Measurements from ENCODE around the gene DNAI4.
"Not testable (repeated sequence)": the region's sequence is repeated elsewhere in the genome, so short reads cannot be mapped to it uniquely, and the experiment has no call there.

Gene DNAI4

DNA sequence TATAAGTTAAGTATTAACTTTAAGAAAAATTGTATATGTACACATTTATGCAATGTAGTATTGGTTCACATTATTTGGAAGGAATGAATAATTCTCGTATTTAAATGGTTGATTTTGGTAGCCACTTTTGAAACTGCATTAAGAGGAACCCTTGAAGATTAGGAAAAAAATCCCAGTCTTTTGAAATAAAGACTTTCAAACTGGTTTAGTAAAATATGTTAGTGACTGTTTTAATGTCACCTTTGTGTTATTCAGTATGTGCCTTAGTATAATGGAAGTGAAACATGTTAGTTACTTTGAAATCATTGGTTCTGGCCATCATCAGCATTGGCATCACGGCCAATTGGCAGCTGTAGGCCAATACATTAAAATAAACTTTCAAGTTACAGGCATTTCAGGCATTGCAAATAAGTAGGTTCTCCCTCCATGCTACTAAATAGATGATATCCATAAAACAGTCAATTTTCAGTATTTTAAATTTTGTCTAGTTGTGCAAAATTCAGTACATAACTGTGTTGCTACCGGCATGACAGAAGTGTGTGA is 4.6 kb upstream of the DNAI4 start:
- DNase-seq: peak; percentile 27

DNA sequence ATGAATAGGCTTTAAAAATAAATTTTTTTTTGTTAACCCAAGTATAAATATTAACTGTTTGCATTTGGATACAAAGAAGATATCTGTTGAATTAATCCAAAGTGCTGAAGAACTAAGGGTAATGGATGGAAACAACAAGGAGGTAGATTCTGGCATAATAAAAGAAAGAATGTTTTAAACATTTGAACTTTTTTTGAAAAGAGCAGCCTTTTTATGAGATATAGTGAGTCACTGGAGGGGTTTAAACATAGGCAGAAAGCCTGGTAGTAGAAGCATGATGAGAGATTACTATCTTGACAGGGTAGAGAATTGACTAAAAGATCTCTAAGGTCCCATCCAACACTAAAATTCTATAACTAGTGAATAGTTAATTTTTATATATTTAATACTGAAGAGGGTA is 2.9 kb upstream of the DNAI4 start:
- no peak for DNase-seq

DNA sequence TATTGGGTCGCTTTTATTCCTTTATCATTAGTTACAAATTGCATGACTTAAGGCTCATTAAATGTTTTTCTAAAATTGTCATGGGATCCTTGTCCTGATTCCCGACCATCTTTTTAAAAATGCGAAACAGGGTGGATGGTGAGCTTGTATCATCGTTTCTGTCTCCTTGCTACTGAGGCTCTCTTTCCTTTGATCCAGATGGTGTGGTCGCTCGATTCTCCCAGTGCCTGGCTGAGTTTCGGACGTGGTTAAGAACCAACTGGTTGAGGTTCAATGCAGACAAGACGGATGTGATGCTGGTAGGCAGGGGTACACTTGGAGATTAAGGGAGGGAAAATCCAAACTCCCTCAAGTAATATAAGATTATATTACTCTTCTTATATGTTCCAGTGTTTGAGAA is 1.3 kb upstream of the DNAI4 start:
- DNase-seq: no peak

- DNase-seq: no peak
Measured at GRCh38 chr1:66925558-66925910, 878 bp upstream of the DNAI4 start.

- no peak for DNase-seq
Measured at GRCh38 chr1:66920543-66920942, 4.1 kb downstream of the DNAI4 start.

GRCh38 chr1:66919828-66920227 is 4.8 kb downstream of the DNAI4 start:
- no peak for DNase-seq

GRCh38 chr1:66919063-66919462 is 5.6 kb downstream of the DNAI4 start:
- no peak for DNase-seq

- DNase-seq: peak; percentile 18
Measured at GRCh38 chr1:66917476-66917875, 7.2 kb downstream of the DNAI4 start.

GRCh38 chr1:66916320-66916719 is 8.3 kb downstream of the DNAI4 start:
- no peak for DNase-seq

- not testable (repeated sequence) for DNase-seq
Measured at GRCh38 chr1:66915203-66915602, 9.5 kb downstream of the DNAI4 start.

GRCh38 chr1:66893712-66894111 is 30.9 kb downstream of the DNAI4 start:
- no peak for DNase-seq

GRCh38 chr1:66890621-66891020 is 34.0 kb downstream of the DNAI4 start:
- DNase-seq: peak; percentile 18

- DNase-seq: no peak
Measured at GRCh38 chr1:66889030-66889429, 35.6 kb downstream of the DNAI4 start.

DNA sequence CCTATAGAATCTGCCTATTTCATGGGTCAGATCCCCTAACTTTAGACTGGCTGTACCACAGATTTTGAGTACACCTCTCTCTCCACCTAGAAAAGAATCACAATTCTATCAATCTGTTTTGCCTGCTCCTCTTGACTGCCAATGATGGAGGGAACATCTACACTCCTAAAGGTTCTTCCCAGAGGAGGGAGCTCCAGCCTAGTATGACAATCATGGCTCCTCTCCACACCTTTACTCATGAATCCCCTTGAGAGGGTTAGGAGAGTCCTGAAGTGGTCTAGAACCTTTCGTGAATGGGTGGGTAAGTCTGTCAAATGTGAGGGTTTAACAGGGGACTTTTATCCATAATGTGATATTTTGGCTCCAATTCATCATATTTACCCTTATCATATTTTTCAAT is 48.0 kb downstream of the DNAI4 start:
- no peak for DNase-seq

GRCh38 chr1:66873111-66873510 is 51.5 kb downstream of the DNAI4 start:
- no peak for DNase-seq

- not testable (repeated sequence) for DNase-seq
Measured at GRCh38 chr1:66872024-66872423, 52.6 kb downstream of the DNAI4 start.

DNA sequence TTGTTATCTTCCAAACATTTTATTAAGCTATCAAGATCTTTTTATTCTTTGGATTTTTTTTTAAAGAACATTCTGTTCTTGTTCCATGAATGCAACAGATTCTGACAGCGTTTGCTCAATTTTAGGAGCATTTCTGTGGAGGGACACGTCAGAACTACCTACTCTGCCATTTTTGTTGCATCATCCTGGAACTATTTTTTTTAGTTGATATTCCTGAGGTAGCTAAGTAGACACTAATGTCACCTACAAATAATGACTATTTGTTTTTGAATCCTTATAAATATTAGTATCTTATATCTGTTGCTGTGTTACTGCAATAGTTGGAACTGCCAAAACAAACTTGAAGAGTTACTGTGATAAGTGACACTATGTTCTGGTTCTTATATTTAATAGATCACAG is 57.2 kb downstream of the DNAI4 start:
- DNase-seq: no peak

DNA sequence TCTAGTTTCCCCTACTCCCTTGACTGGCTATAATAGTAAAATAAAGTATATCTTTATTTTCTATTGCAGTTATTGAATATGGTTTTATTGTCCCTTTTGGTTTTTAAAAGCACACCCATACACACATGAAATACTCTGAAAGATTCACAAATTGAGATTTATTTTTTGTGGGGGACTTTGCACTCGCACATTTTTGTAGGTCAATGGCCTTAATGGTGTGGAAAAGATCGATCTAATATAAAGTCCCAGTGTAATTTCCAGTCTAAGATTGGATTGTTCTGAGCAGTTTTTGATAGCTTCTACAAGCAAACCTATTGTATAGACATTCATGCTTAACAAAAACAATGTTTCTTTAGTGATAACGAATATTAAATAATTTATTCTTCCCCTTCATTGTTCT is 64.1 kb downstream of the DNAI4 start:
- DNase-seq: no peak

- no peak for DNase-seq
Measured at GRCh38 chr1:66853379-66853778, 71.3 kb downstream of the DNAI4 start.

DNA sequence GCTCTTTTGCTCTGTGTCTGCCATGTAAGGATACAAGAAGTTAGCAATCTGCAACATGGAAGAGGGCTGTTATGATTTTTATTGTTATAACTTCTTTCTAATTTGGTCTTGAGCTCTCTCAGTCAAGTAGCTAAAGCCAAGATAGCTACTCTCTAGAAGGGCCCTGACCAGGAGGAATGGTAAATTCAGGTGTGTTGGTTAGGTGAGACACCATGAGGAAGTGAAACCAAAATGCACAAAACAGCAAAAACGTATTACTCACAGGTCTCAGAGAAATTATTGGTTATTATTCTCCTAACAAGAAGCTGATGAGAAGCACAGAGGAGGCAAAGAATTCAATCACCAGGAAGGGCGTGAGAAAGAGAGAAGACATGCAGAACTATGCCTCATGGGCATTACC is 71.8 kb downstream of the DNAI4 start:
- no peak for DNase-seq

GRCh38 chr1:66850989-66851388 is 73.7 kb downstream of the DNAI4 start:
- no peak for DNase-seq

DNA sequence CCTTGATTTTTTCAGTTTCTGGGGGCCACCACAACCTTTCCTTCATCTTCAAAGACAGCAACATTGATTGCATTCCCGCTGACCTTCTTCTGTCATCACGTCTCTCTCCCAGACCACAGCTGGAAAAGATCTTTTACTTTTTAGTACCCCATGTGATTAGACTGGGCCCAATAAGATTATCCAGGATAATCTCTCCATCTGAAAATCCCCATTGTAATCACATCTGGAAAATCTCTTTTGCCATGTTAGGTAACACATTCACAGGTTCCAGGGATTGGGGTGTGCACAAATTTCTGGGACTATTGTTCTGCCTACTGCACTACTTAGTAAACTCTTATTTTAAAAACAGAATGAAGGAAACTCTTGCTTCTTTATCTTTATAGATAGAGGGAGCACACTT is 76.5 kb downstream of the DNAI4 start:
- DNase-seq: no peak

DNA sequence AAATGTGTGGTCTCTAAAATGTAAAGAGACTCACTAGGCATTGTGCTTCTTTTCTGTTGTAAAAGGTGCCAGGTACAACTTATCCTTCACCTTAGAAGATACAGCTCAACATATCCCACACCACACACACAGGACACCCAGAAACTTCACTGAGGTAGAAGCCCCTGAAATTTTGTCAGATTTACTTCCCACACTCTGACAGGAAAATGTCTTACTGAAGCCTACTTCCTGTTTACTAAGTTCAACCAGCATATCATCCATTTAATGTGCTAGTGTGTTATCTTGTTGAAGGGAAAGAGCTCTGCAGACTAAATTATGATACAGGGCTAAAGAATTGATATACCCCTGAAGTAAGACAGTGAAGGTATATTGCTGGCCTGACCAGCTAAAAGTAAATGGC is 83.7 kb downstream of the DNAI4 start:
- DNase-seq: no peak

DNA sequence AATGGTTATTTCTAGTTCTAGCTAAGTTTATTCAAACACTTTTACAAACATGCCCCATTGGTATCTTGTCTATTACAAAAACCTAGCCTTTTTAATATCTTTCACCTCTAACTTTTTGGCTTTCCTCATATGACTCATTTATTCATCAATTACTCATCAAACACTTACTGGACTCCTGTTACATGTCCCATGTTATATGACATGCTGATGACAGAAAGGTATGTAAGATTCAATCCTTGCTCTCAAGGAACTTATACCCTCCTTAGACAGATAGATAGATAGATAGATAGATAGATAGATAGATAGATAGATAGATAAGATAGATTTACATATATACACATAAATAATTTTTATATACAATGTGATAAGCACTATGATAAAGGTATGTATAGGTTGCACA is 89.7 kb downstream of the DNAI4 start:
- DNase-seq: no peak

DNA sequence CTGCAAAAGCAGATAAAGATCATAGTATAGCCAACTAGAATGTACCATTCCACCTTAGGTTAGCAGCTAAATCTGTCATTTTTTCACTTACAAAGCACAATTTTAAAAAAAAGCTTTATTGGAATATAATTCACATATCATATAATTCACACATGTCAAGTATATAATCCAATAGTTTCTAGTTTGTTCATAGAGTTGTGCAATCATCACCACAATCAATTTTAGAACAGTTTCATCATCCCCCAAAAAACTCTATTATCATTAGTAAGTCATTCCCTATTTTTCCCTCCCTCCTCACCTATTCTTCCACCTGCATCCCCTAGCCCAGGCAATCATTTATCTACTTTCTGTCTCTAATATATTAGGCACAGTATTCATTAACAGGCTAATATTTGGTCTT is 91.5 kb downstream of the DNAI4 start:
- DNase-seq: peak; percentile 40

All from MV-4-11 (cell line).